PC-3 (cell line): Measurements from ENCODE around the gene FSTL5.

Source experiments
- CTCF ChIP-seq: fragments of 300-600 bp; sonication (generic); conservative IDR thresholded peaks from 2 replicates; pipeline ENCODE4 v1.5.1; 2017; ENCODE audit warnings: antibody characterized with exemption, low read depth, mild to moderate bottlenecking, low read length
- EZH2phosphoT487 ChIP-seq: fragments of 300-600 bp; sonication (generic); IDR thresholded peaks from 2 replicates; pipeline ENCODE4 v1.6.1; 2018; ENCODE audit warnings: mild to moderate bottlenecking, antibody characterized with exemption, low read length, borderline replicate concordance

- no peak for TF ChIP-seq CTCF
- no peak for TF ChIP-seq EZH2phosphoT487
Measured at GRCh38 chr4:161629694-161630441, 533.9 kb downstream of the FSTL5 start.
